Urinary bladder (tissue), 4 donors: ENCODE results near the gene P4HA2. TPM values are rescaled to one million over a fixed set of nuclear protein-coding genes. Genes with fewer than 3 reads are reported as not detected.

Source experiments
- DNase-seq: peaks from one replicate; pipeline ENCODE4 v3.0.0-alpha.2; 2015; ENCODE audit errors: extremely low spot score
- H3K27ac ChIP-seq: one replicate; pipeline ENCODE4 v1.5.1; 2013; ENCODE audit warnings: low read depth, mild to moderate bottlenecking, moderate library complexity
- H3K36me3 ChIP-seq: one replicate; pipeline ENCODE4 v1.6.1; 2013; ENCODE audit warnings: mild to moderate bottlenecking, moderate library complexity; ENCODE audit not compliant: insufficient read depth
- H3K4me1 ChIP-seq: one replicate; pipeline ENCODE4 v1.6.1; 2013; ENCODE audit warnings: mild to moderate bottlenecking, moderate library complexity; ENCODE audit not compliant: insufficient read depth
- H3K4me3 ChIP-seq: one replicate; pipeline ENCODE4 v1.5.1; 2013; ENCODE audit warnings: low read depth, low read length
- WGBS: extraction: QIAGEN DNeasy Blood & Tissue Kit; methylation state at CpG from one replicate; pipeline ENCODE4 v1.1.7; 2013; 5-methylcytosine and 5-hydroxymethylcytosine counted together
- polyA plus RNA-seq: library from polyadenylated mRNA; stranded (reverse); fragments of 200-250 nt; gene quantifications from one replicate; pipeline ENCODE4 v1.2.3, GENCODE V29; 2013
- total RNA-seq: library from RNA; depleted of rRNA; stranded (reverse); fragments of >200 nt; gene quantifications from one replicate; pipeline ENCODE4 v1.2.3, GENCODE V29; 2014
- donor health status: healthy with polysubstance abuse.
- donor health status: healthy.

The P4HA2 gene
- total and polyA plus RNA-seq, 2 donors = 44.2 to 102 TPM

GRCh38 chr5:132202711-132203463 is 24.8 kb downstream of the P4HA2 start:
- no peaks in the 10 kb centered on the region for H3K36me3 ChIP-seq
- DNase-seq = no peak
- H3K4me1 ChIP-seq = no peaks in the 10 kb centered on the region
- WGBS = 94% methylated on average over 2 of the region's 2 CpGs
- H3K4me3 ChIP-seq = no peak overlapping the region
- H3K27ac ChIP-seq = no peak overlapping the region

- WGBS = 85% methylated on average over 5 of the region's 5 CpGs
- DNase-seq = no peak
- Histone ChIP-seq H3K4me3 (no peak overlapping the region), H3K27ac (no peak overlapping the region), H3K36me3 (peaks cover 1% of the 10 kb centered on the region), H3K4me1 (no peaks in the 10 kb centered on the region)
These were observed 28.5 kb downstream of the P4HA2 start for GRCh38 chr5:132199116-132199680.

- 97% methylated on average over 5 of the region's 5 CpGs for WGBS
- no peaks in the 10 kb centered on the region for H3K4me1 ChIP-seq
- no peak overlapping the region for H3K27ac ChIP-seq
- H3K36me3 ChIP-seq = peaks cover 2% of the 10 kb centered on the region
- no peak for DNase-seq
- H3K4me3 ChIP-seq = no peak overlapping the region
These were observed 29.1 kb downstream of the P4HA2 start for GRCh38 chr5:132198571-132198970.

GRCh38 chr5:132195727-132196126 is 31.9 kb downstream of the P4HA2 start:
- Histone ChIP-seq H3K27ac (no peak overlapping the region), H3K4me1 (no peaks in the 10 kb centered on the region), H3K36me3 (peaks cover 2% of the 10 kb centered on the region), H3K4me3 (no peak overlapping the region)
- WGBS = 91% methylated on average over 1 of the region's 1 CpG
- DNase-seq = no peak

GRCh38 chr5:132193165-132193694 is 34.4 kb downstream of the P4HA2 start:
- DNase-seq = no peak
- no peak overlapping the region for H3K27ac ChIP-seq
- no peaks in the 10 kb centered on the region for H3K4me1 ChIP-seq
- whole genome bisulfite sequencing = 79% methylated on average over 2 of the region's 2 CpGs
- H3K36me3 ChIP-seq = peaks cover 2% of the 10 kb centered on the region
- H3K4me3 ChIP-seq = no peak overlapping the region

GRCh38 chr5:132190161-132190817 is 37.4 kb downstream of the P4HA2 start:
- Histone ChIP-seq H3K36me3 (peaks cover 2% of the 10 kb centered on the region), H3K4me3 (no peak overlapping the region), H3K4me1 (no peaks in the 10 kb centered on the region), H3K27ac (no peak overlapping the region)
- DNase-seq = peak; percentile 45
- 6% methylated on average over 3 of the region's 3 CpGs for WGBS

- Histone ChIP-seq H3K4me1 (no peaks in the 10 kb centered on the region), H3K36me3 (no peaks in the 10 kb centered on the region), H3K4me3 (no peak overlapping the region), H3K27ac (no peak overlapping the region)
- no peak for DNase-seq
- 96% methylated on average over 1 of the region's 1 CpG for WGBS
These were observed 43.1 kb downstream of the P4HA2 start for GRCh38 chr5:132184588-132184987.

- 83% methylated on average over 2 of the region's 2 CpGs for WGBS
- Histone ChIP-seq H3K4me1 (no peaks in the 10 kb centered on the region), H3K4me3 (no peak overlapping the region), H3K27ac (no peak overlapping the region), H3K36me3 (no peaks in the 10 kb centered on the region)
- no peak for DNase-seq
These were observed 43.9 kb downstream of the P4HA2 start for GRCh38 chr5:132183723-132184122.

GRCh38 chr5:132182359-132183040 is 45.2 kb downstream of the P4HA2 start:
- WGBS = 74% methylated on average over 13 of the region's 13 CpGs
- no peak overlapping the region for H3K27ac ChIP-seq

GRCh38 chr5:132181011-132181629 is 46.5 kb downstream of the P4HA2 start:
- no peak overlapping the region for H3K27ac ChIP-seq
- no peaks in the 10 kb centered on the region for H3K36me3 ChIP-seq
- no peak for DNase-seq
- H3K4me1 ChIP-seq = no peaks in the 10 kb centered on the region
- 67% methylated on average over 20 of the region's 20 CpGs for WGBS
- no peak overlapping the region for H3K4me3 ChIP-seq

More at GRCh38 chr5:132182359-132183040, 45.2 kb downstream of the P4HA2 start:
- Histone ChIP-seq H3K4me3 (no peak overlapping the region), H3K36me3 (no peaks in the 10 kb centered on the region), H3K4me1 (no peaks in the 10 kb centered on the region)
- DNase-seq = no peak

- no peak overlapping the region for H3K27ac ChIP-seq
- DNase-seq = no peak
- no peak overlapping the region for H3K4me3 ChIP-seq
- no peaks in the 10 kb centered on the region for H3K36me3 ChIP-seq
- WGBS = 14% methylated on average over 8 of the region's 8 CpGs
- no peaks in the 10 kb centered on the region for H3K4me1 ChIP-seq
These were observed 47.4 kb downstream of the P4HA2 start for GRCh38 chr5:132180134-132180745.

GRCh38 chr5:132179405-132179804 is 48.2 kb downstream of the P4HA2 start:
- H3K4me1 ChIP-seq = no peaks in the 10 kb centered on the region
- no peak for DNase-seq
- 54% methylated on average over 3 of the region's 3 CpGs for WGBS
- H3K36me3 ChIP-seq = no peaks in the 10 kb centered on the region
- H3K27ac ChIP-seq = no peak overlapping the region
- no peak overlapping the region for H3K4me3 ChIP-seq

GRCh38 chr5:132177691-132178149 is 49.9 kb downstream of the P4HA2 start:
- H3K36me3 ChIP-seq = no peaks in the 10 kb centered on the region
- no peak overlapping the region for H3K4me3 ChIP-seq
- no peak overlapping the region for H3K27ac ChIP-seq
- WGBS = 89% methylated on average over 6 of the region's 6 CpGs
- DNase-seq = no peak
- H3K4me1 ChIP-seq = no peaks in the 10 kb centered on the region
